Measurements from ENCODE around the gene NAT14. TPM values are rescaled to one million over a fixed set of nuclear protein-coding genes. Genes with fewer than 3 reads are reported as not detected.
"Not testable (repeated sequence)": the region's sequence is repeated elsewhere in the genome, so short reads cannot be mapped to it uniquely, and the experiment has no call there.

NAT14 gene
- total RNA-seq, 2 experiments from 2014 or later, result 8.5 to 12.9 TPM

- H3K4me3 Mint-ChIP-seq, result no peak overlapping the region
- CTCF ChIA-PET, result interaction anchor here (0.9 kb wide), 1 partner anchor 28 kb away, joined by 4 read pairs; no protein-coding TSS in a partner anchor
- POLR2A ChIA-PET, result interaction anchor here (0.9 kb wide), 1 partner anchor 288 kb away, joined by 3 read pairs; the partner anchor contains the start of gene TNNI3
Observed at GRCh38 chr19:55446060-55446459, 38.9 kb upstream of the NAT14 start.

GRCh38 chr19:55447421-55448174 is 37.4 kb upstream of the NAT14 start:
- DNase-seq, result no peak
- H3K9me3 Mint-ChIP-seq, result no peaks in the 10 kb centered on the region
- ChIA-PET CTCF (no interaction called here), POLR2A (interaction anchor here (0.6 kb wide), 1 partner anchor 1280 kb away, joined by 3 read pairs; no protein-coding TSS in a partner anchor)
- intact Hi-C loops (cut with micrococcal nuclease), result no loop called here
- no peaks in the 10 kb centered on the region for H3K36me3 Mint-ChIP-seq
- H3K4me1 Mint-ChIP-seq (ENCODE audit: low read depth), result peaks cover 7% of the 10 kb centered on the region
- H3K4me3 Mint-ChIP-seq, result no peak overlapping the region
- peaks cover 42% of the 10 kb centered on the region for H3K27me3 Mint-ChIP-seq
- H3K27ac Mint-ChIP-seq, result no peak overlapping the region

More at GRCh38 chr19:55446060-55446459, 38.9 kb upstream of the NAT14 start:
- DNase-seq, result no peak
- Mint-ChIP-seq H3K27ac (no peak overlapping the region), H3K9me3 (no peaks in the 10 kb centered on the region), H3K36me3 (no peaks in the 10 kb centered on the region), H3K4me1 (ENCODE audit: low read depth) (peaks cover 10% of the 10 kb centered on the region), H3K27me3 (peaks cover 46% of the 10 kb centered on the region)
- intact Hi-C loops (cut with micrococcal nuclease), result no loop called here

- POLR2A ChIA-PET; H3K36me3 Mint-ChIP-seq; DNase-seq; H3K4me1 Mint-ChIP-seq (ENCODE audit: low read depth); intact Hi-C loops (cut with micrococcal nuclease); H3K27ac Mint-ChIP-seq; H3K9me3 Mint-ChIP-seq; H3K4me3 Mint-ChIP-seq; CTCF ChIA-PET: not testable (repeated sequence)
- peaks cover 41% of the 10 kb centered on the region for H3K27me3 Mint-ChIP-seq
Observed at GRCh38 chr19:55448175-55448490, 36.9 kb upstream of the NAT14 start.

GRCh38 chr19:55449469-55449868 is 35.5 kb upstream of the NAT14 start:
- Mint-ChIP-seq H3K36me3 (no peaks in the 10 kb centered on the region), H3K9me3 (no peaks in the 10 kb centered on the region), H3K4me3 (no peak overlapping the region), H3K27me3 (peaks cover 35% of the 10 kb centered on the region), H3K4me1 (ENCODE audit: low read depth) (peaks cover 7% of the 10 kb centered on the region), H3K27ac (no peak overlapping the region)
- ChIA-PET CTCF (interaction anchor here (1.2 kb wide), 1 partner anchor 18 kb away, joined by 3 read pairs; no protein-coding TSS in a partner anchor), POLR2A (no interaction called here)
- intact Hi-C loops (cut with micrococcal nuclease), result no loop called here
- DNase-seq, result no peak

GRCh38 chr19:55451163-55451964 is 33.6 kb upstream of the NAT14 start:
- ChIA-PET CTCF (no interaction called here), POLR2A (interaction anchor here (0.7 kb wide), 1 partner anchor 196 kb away, joined by 3 read pairs; no protein-coding TSS in a partner anchor)
- no peak for DNase-seq
- peaks cover 7% of the 10 kb centered on the region for H3K4me1 Mint-ChIP-seq (ENCODE audit: low read depth)
- intact Hi-C loops (cut with micrococcal nuclease), result no loop called here
- H3K9me3 Mint-ChIP-seq, result no peaks in the 10 kb centered on the region
- peaks cover 4% of the 10 kb centered on the region for H3K36me3 Mint-ChIP-seq
- peaks cover 22% of the 10 kb centered on the region for H3K27me3 Mint-ChIP-seq
- peak overlapping the region; percentile 31 for H3K4me3 Mint-ChIP-seq
- H3K27ac Mint-ChIP-seq, result no peak overlapping the region

GRCh38 chr19:55451965-55452748 is 32.8 kb upstream of the NAT14 start:
- CTCF ChIA-PET, result interaction anchor here (2.0 to 3.3 kb wide), 2 partner anchors 15 to 52 kb away, joined by 12 to 14 read pairs; no protein-coding TSS in a partner anchor
- no peak for DNase-seq
- Mint-ChIP-seq H3K36me3 (peaks cover 4% of the 10 kb centered on the region), H3K9me3 (no peaks in the 10 kb centered on the region), H3K4me3 (no peak overlapping the region), H3K4me1 (ENCODE audit: low read depth) (peaks cover 7% of the 10 kb centered on the region), H3K27ac (no peak overlapping the region), H3K27me3 (peaks cover 22% of the 10 kb centered on the region)
- intact Hi-C loops (cut with micrococcal nuclease), result no loop called here
- POLR2A ChIA-PET, result interaction anchor here (0.7 kb wide), 1 partner anchor 197 kb away, joined by 3 read pairs; no protein-coding TSS in a partner anchor

- H3K36me3 Mint-ChIP-seq, result peaks cover 4% of the 10 kb centered on the region
- H3K9me3 Mint-ChIP-seq, result no peaks in the 10 kb centered on the region
- POLR2A ChIA-PET, result no interaction called here
- CTCF ChIA-PET, result interaction anchor here (0.6 to 3.3 kb wide), 3 partner anchors 15 to 152 kb away, joined by 3 to 14 read pairs (median 12); no protein-coding TSS in a partner anchor
- peak; percentile 52 for DNase-seq
- H3K27ac Mint-ChIP-seq, result no peak overlapping the region
- H3K27me3 Mint-ChIP-seq, result peaks cover 22% of the 10 kb centered on the region
- H3K4me3 Mint-ChIP-seq, result no peak overlapping the region
- peaks cover 7% of the 10 kb centered on the region for H3K4me1 Mint-ChIP-seq (ENCODE audit: low read depth)
- intact Hi-C loops (cut with micrococcal nuclease), result no loop called here
Observed at GRCh38 chr19:55452749-55453346, 32.1 kb upstream of the NAT14 start.

GRCh38 chr19:55453511-55454260 is 31.3 kb upstream of the NAT14 start:
- peaks cover 22% of the 10 kb centered on the region for H3K27me3 Mint-ChIP-seq
- CTCF ChIA-PET, result interaction anchor here (0.6 to 3.3 kb wide), 7 partner anchors 9 to 312 kb away, joined by 3 to 14 read pairs (median 3); no protein-coding TSS in a partner anchor
- POLR2A ChIA-PET, result no interaction called here

GRCh38 chr19:55454787-55455243 is 30.2 kb upstream of the NAT14 start:
- H3K9me3 Mint-ChIP-seq, result no peaks in the 10 kb centered on the region
- CTCF ChIA-PET, result interaction anchor here (1.1 to 3.3 kb wide), 3 partner anchors 16 to 313 kb away, joined by 3 to 14 read pairs (median 3); no protein-coding TSS in a partner anchor
- peaks cover 22% of the 10 kb centered on the region for H3K27me3 Mint-ChIP-seq
- DNase-seq, result peak; percentile 62
- POLR2A ChIA-PET, result no interaction called here
- H3K4me3 Mint-ChIP-seq, result no peak overlapping the region
- H3K27ac Mint-ChIP-seq, result no peak overlapping the region
- intact Hi-C loops (cut with micrococcal nuclease), result loop anchor here (1.0 kb wide), 1 partner anchor 163 kb away; no protein-coding TSS in a partner anchor
- peaks cover 7% of the 10 kb centered on the region for H3K4me1 Mint-ChIP-seq (ENCODE audit: low read depth)
- peaks cover 4% of the 10 kb centered on the region for H3K36me3 Mint-ChIP-seq

More at GRCh38 chr19:55453511-55454260, 31.3 kb upstream of the NAT14 start:
- intact Hi-C loops (cut with micrococcal nuclease), result loop anchor here (1.0 kb wide), 1 partner anchor 161 kb away; no protein-coding TSS in a partner anchor
- Mint-ChIP-seq H3K4me1 (ENCODE audit: low read depth) (peaks cover 7% of the 10 kb centered on the region), H3K9me3 (no peaks in the 10 kb centered on the region), H3K27ac (no peak overlapping the region), H3K4me3 (no peak overlapping the region), H3K36me3 (peaks cover 4% of the 10 kb centered on the region)
- DNase-seq, result no peak

GRCh38 chr19:55455576-55456235 is 29.3 kb upstream of the NAT14 start:
- Mint-ChIP-seq H3K36me3 (peaks cover 4% of the 10 kb centered on the region), H3K27ac (no peak overlapping the region), H3K4me3 (no peak overlapping the region), H3K9me3 (no peaks in the 10 kb centered on the region), H3K27me3 (peaks cover 18% of the 10 kb centered on the region), H3K4me1 (ENCODE audit: low read depth) (peaks cover 15% of the 10 kb centered on the region)
- CTCF ChIA-PET, result no interaction called here
- DNase-seq, result no peak
- POLR2A ChIA-PET, result no interaction called here
- intact Hi-C loops (cut with micrococcal nuclease), result no loop called here
